Dermis microvascular lymphatic vessel endothelial cell (primary cell): ENCODE measurements around the gene ADK. TPM values are rescaled to one million over a fixed set of nuclear protein-coding genes. Genes with fewer than 3 reads are reported as not detected.
A peak's percentile ranks its signal among the peaks of the same experiment; 100 is the strongest.
"Not testable (repeated sequence)": the region's sequence is repeated elsewhere in the genome, so short reads cannot be mapped to it uniquely, and the experiment has no call there.

Source experiments
- DNase-seq, 2 donors: peaks; one replicate each; pipeline versions ENCODE4 v3.0.0 to v3.0.0-alpha.2; 2010; ENCODE audit warnings: low read depth in 2 of 2
- total RNA-seq: library from RNA; depleted of rRNA; stranded (reverse); fragments of >200 nt; gene quantifications from 2 replicates; pipeline ENCODE4 v1.2.1, GENCODE V29; 2014

ADK gene
- total RNA-seq, 1 donor from 2014 or later = 19.0 TPM

DNA sequence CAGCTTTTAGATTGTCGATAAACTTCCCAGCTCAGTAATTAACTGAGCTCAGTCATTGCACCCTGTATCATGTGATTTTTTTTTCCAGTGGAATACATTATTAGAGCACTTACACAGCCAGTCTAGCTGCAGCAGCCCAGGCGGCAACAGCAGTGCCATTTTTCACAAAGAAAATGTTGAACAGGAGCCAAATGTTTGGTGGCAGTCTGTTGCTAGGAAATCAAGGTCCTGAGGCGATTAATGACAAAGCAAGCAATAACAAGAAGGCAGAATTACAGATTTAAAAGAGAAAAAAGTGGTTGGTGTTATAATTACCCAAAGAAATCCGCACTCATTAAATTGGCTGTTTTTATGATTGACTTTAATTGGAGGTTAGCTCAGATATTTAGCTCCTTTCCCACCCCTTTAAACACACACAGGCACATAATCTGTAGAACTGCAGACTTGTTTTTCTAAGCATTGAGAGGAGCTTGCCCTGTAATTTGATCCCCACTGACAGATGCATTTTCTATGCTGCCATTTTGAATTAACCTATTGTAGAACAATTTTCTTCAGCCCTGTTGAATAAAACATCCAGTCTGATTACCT is 267.4 kb downstream of the ADK start:
- peak; percentile 55 to 74 for DNase-seq

DNA sequence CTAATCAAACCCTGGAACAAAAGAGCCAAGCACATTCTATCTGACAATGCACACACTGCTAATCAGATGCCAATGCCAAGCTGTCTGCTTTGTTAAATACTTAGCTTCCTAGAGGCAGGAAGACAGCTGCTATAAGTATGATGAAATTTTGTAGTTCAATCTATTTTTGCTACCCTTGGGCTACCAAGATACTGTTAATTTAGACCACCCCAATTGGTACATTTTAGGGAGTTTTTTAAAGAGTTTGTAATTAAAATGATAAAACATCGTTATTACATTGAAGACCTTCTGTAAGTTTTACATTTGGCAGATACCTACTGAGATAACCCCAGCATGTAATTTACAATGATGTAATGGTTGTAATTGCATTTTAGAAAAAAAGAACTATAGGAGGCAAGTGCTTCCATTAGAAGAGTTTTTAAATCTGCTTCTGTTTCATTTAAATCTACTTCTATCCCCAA is 268.5 kb downstream of the ADK start:
- peak in 1 of 2 donors; percentile 34 for DNase-seq

DNA sequence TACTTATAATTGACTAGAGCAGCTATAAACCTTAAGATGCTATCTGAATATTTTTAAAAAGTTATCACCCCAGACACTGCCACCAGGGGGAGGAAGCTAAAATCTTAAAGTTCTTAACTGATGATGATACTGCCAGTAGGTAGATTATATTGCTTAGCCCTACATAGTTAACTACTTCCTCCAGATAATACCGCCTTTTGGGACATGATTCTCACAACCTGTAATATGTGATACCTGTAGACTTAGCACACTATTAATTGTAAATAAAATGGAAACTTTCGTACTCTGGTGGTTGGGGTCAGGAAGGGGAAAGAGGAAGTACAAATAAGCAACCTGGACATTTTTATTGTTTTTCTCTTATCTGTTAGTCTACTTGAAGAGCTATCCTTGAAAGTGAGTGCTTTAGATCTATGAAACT is 268.9 kb downstream of the ADK start:
- DNase-seq = peak in 1 of 2 donors; percentile 24

DNA sequence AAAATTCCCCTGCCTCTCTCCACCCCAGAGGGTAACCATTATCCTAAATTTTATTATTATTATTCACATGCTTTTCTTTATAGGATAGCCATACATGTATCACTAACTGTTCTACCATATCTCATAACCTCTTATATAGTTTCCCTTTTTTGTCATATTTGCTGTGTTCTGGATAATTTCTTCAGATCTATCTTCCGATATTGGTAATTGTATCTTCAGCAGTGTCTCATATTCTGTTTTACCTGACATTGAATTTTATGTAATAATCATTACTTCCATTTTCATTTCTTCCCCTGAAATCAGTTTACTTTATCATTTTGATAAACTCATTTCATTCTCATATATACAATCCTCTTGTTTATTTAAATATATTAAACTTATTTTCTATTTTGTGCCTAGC is 273.5 kb downstream of the ADK start:
- no peak for DNase-seq

DNA sequence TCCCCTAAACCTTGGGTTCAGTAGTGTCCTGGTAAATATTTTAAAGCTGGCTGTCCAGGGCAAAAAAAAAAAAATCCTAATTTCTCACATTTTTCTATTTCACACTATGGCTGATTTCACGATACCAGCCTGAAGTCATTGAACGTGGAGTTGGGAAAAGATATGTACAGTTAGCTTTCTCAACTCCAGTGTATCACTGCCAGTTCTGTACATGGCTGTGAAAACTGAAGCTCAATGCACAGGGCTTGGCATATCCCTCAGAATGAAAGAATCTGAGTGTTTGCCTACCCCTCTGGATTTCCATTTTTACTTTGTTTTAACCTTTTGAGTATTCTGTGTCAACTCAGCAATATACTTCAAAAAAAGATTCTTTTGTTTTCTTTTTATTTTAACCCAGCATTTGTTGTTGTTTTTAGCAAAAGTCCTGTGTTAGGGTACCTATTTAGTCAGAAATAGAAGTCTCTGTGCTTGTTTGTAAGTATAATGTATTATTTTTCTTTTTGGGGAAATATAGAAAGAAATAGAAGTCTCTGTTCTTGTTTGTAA is 274.5 kb downstream of the ADK start:
- no peak for DNase-seq

DNA sequence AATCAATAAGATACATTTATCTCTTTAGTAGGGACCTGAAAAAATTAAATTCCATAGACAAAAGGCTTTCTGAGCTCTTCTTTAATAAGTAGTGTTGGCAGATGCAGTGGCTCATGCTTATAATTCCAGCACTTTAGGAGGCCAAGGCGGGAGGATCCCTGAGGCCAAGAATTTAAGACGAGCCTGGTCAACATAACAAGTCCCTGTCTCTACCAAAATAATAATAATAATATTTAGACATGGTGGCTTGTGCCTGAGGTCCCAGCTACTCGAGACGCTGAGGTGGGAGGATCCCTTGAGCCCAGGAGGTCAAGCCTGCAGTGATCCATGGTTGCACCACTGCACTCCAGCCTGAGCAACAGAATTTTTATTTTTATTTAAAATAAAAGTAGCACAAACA is 280.8 kb downstream of the ADK start:
- DNase-seq = no peak

DNA sequence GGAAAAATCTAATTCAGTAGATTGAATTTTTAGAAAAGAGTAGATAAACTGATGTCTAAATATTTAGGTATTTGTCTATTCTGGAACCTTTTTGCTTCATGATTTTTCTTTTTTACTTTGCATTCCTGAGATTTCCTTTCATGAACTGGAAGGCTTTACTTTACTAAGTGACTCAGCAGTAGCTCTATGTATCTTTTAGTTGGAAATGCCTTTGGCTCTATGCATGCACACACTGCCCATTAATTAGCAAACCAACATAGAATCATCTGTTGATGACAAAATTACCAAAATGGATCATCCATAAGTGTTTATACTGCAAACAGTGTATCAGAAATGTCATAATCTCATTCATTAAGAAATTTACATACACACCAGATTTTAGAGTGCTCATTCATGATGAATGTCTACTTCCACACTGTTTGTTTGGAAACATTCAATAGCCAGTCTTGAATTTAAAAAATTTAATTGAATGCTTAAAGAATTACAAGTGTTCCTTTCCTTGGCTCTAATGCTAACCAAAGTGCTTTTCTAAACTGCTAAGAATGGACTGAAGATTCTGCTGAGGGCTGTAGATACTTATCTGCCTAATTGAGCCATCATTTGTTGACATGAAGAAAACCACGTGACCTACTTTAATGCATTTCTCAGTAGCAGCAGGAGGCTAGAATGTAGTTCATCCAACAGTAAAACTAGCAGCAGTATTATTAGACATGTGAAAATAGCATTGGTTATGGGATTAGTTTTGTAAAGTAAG is 282.0 kb downstream of the ADK start:
- DNase-seq = no peak

DNA sequence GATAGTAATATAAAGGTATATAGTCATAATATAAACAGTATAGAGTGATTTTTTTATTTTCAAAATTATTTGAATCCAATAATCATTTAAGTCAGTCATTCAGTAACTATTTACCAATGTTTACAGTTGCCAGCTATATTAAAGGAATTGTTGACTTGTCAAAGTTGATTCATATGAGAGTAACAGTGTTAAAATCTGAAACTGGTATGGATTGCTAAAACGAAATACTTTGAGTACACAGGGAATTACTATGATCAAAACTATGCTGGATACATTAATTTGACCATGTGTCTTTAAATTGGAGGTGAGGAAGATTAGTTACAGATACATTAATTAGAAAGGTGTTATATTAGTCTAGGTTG is 282.6 kb downstream of the ADK start:
- no peak for DNase-seq

DNA sequence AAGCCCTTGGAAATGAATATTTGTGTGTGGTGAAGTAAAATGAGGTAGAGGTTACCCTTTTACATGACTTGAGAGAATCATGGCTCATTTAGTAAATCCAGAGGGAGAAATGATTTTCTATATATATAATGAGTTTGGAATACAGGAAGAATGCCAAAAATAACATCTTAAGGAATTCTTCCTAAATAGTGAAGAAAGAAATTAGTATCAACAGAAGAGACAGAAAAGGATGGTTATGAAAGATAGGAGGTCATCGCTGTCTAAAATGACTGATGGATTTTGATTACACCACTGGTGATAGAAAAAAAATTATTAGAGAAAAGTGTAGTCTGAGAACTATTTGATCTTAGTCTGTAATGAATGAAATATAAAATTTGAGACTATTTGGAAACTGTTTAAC is 283.0 kb downstream of the ADK start:
- DNase-seq = no peak

DNA sequence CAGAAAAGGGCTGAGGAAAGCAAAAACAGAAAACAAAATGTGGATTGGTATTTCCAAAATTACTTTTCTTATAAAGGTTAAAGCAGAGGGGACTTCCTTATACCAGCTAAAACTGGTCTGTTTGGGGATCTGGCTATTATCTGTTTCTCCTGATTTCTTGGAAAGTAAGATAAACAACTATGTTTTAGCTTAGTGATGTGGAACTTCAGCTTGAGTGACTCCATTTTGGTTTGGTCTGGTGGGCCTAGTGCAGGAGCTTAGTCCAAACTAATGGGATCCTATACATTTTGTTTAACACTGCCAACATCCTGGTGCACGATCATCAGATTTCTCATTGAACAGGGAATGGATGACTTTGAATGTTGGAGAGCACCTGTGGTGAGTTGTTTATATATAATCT is 283.5 kb downstream of the ADK start:
- no peak for DNase-seq

DNA sequence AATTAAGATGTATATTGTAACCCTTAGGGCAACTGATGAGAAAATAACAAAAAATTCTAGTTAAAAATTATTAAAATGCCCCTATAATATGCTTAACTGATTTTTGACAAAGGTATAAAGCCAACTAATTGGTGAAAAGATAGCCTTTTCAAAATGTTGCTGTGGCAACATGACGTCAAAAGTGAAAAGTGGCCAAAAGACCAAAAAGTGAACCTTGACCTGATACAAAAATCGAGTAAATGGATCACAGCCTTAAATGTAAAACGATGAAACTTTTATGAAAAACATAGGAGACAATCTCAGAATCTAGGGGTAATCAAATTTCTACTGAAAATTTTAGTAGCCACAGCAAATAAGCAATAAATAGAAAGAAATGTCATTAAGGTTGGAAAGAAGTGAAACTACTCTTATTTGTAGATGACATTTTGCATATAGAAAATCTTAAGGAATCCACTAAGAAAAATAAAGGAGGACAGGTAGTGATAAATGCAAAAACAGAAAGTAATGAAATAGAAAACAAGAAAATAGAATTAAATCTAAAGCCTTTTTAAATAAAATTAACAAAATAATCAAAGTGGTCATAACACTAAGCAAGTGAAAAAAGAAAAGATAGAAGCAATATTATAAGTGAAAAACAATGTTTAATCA is 285.6 kb downstream of the ADK start:
- no peak for DNase-seq

DNA sequence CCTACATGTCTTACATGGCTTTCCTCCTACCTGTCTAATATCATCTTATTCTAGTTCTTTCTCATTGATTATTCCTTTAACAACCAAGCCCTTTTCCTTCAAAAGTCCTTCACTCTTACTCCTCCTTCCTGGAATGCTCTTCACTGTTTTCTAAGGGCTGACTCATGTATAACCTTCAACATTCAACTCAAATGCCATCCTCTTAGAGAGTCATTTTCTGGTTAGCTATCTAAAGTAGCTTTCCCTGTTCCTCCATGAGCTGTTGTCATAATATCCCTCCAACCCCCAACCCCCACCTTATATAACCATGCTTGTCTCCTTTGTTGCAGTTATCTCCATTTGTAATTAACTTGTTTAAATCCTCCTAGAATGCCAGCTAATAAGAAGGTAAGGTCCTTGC is 286.8 kb downstream of the ADK start:
- no peak for DNase-seq

DNA sequence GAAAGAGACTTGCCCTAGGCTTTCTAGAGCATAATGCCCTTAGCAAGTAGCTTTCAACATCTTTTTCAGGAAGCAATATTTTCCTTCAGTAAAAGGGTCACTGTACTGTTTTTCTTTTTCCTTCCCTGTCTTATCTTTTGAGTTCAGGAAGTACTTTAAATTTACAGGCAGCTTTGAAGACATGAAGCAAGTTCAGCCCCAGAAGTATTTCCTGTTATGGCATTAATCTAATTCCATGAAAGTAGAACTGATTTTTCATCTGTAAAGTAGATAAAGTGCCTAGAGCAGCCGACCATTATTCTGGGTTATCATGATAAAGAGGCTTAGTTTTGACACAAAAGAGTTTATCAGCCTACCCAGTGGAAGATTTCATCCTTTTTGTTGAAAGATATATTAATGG is 288.2 kb downstream of the ADK start:
- DNase-seq = peak in 1 of 2 donors; percentile 49

DNA sequence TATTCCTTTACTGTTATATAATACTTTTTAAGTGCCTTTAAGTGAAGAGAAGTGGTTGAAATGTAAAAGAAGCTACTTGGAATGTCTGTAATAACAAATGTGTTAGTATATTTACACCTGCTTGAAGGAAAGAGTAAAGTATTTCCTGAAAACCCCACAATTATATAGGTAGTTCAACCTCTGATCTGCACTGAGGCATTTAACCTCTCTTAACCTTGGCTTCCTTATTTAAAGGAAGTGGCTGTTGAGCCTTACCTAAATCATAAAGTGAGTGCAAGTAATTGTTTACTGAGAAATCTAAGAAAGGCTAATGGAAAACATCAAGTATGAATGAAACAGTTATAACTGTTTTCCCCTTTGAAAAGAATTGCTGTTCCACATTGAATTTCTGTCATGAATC is 294.5 kb downstream of the ADK start:
- DNase-seq = peak in 1 of 2 donors; percentile 32

DNA sequence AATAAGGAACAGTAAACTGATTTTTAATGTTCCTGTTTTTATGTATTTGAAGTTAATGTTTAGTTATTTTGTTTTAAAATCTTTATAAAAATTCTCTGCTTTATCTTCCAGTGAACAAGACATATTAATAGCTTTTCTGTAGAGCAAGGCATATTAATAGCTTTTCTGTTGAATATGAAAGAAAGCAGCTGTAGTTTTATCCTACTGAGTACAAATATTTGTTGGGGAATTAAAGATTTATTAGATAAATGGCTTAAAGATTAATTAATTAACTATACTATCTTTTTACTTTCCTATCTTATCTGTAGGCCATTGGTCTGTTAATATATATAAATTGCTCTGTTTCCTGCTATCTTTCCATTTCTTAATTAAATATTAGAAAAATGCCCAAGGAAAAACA is 299.6 kb downstream of the ADK start:
- DNase-seq = no peak

DNA sequence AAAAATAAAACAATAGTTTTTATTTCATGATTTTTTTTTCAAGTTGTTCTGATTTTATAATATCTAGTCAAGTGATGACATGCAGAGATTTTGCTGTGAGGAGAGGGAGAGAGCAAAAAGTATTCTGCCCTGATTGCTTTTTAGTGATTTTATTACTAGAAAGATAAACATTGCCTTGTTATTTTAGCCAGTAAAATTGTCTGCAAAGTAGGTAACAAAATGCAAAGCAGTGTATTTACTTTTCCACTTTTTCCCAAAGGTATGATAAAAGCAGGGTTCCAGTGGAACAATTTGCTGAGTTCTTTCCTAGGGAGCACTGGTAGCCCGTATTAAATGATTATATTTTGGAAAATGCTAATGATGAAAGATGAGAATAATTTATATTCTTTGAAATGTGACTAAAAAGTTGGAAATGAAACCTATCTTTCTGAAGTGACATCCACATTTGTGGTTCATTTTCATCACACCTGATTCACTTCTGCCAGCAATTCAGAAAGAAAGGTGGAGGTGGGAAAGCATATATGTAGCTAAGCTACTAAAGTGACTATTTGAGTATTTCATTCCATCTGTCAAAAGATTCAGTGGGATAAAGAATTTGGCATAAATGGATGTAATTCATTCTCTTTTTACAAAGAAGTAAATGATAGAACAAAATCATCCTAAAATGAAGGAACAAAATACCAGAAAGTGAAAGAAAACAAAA is 300.3 kb downstream of the ADK start:
- DNase-seq = no peak

DNA sequence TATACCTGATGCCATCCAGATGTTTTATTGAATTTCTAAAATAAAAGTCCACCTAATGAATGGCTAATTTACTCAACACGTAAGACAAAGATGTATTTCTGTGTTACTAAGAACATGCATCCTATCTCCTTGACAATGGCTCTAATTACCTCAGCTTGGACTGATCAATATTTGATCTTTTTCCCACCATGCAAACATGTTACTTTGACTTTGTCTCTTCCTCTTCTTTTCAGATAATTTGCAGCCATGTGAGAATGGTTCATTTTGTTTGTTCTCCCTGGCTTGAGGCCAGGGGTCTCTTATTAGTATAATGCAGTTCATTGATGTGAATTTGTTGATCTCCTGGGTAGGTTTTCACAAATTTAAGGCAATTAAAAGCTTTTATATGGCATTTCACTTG is 302.1 kb downstream of the ADK start:
- peak in 1 of 2 donors; percentile 4 for DNase-seq

DNA sequence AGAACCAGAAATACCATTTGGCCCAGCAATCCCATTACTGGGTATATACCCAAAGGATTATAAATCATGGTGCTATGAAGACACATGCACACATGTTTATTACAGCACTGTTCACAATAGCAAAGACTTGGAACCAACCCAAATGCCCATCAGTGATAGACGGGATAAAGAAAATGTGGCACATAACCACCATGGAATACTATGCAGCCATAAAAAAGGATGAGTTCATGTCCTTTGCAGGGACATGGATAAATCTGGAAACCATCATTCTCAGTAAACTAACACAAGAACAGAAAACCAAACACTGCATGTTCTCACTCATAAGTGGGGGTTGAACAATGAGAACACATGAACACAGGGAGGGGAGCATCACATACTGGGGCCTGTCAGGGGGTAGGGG is 306.5 kb downstream of the ADK start:
- not testable (repeated sequence) for DNase-seq

DNA sequence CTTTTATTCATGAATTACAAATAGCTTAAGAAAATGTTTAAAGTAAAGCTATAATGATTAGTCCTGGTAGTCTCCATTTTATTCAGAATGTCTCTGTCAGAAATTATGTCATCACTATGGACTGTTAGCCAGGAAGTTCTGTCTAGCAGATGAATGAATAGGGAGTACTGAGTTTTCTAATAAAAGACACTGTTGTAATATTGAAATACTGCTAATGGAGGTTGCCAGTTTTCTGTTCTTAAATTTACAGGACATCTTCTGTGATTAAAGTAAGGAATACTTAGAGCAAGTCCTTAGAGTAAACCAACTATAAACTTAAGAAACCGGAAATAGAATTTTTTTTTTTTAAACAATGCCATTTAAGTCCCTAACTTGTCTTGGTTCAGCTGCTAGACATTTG is 309.8 kb downstream of the ADK start:
- DNase-seq = peak in 1 of 2 donors; percentile 49

DNA sequence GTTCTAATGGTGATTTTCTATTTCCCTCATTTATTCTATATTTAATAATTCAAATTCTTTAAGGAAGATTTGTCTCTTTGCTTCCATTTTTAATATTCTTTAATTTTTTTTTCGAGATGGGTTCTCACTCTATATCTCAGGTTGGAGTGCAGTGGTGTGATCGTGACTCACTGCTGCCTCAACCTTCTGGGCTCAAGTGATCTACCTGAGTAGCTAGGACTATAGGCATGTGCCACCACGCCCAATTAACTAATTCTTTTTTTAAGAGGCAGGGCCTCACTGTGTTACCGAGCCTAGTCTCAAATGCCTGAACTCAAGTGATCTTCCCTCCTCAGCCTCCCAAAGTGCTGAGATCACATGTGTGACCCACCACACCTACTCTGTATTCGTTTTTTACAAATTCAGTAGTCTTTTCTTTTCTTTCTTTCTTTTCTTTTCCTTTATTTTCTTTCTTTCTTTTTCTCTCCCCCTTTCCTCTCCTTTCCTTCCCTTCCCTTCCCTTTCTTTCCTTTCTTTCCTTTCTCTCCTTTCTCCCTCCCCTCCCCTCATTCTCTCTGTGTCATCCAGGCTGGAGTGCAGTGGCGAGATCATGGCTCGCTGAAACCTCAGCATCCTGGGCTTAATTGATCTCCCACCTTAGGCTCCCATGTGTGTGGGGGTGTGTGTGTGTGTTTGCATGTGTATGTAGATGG is 323.1 kb downstream of the ADK start:
- DNase-seq = no peak

DNA sequence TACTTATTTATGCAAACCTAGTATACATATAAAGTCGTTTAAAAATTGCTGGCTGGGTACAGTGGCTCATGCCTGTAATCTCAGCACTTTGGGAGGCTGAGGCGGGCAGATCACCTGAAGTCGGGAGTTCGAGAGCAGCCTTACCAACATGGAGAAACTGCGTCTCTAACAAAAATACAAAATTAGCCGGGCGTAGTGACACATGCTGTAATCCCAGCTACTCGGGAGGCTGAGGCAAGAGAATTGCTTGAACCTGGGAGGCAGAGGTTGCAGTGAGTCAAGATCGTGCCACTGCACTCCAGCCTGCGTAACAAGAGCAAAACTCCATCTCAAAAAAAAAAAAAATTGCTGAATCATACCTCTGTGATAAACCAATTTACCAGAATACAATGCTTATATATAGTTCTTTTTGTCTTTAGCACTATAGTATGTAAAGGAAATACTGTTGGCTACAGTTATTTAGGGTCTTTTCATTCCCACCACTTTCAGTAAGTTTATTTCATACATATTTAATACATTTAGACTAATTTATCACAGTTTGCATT is 325.2 kb downstream of the ADK start:
- DNase-seq = not testable (repeated sequence)
